BJ (cell line): ENCODE results near the gene RBFA. TPM values are rescaled to one million over a fixed set of nuclear protein-coding genes. Genes with fewer than 3 reads are reported as not detected.

Experiments
- CTCF ChIA-PET: fragments of 350-600 bp; formaldehyde crosslinking; extraction: SDS; loops from one replicate; lab custom pipeline; 2021; ENCODE audit warnings: antibody characterized with exemption, inconsistent platforms; lab: Yijun Ruan, JAX
- POLR2A ChIA-PET: fragments of 300-600 bp; sonication (Branson Sonifier 250); formaldehyde crosslinking; extraction: SDS; loops from one replicate; lab custom pipeline; 2021; ENCODE audit warnings: antibody characterized with exemption; lab: Charles Lee
- DNase-seq: peaks from one replicate; pipeline ENCODE4 v3.0.0-alpha.2; 2011; ENCODE audit warnings: low read depth
- H3K27me3 ChIP-seq: 2 replicates; pipeline ENCODE4 v1.6.0; 2011; ENCODE audit warnings: low read length; ENCODE audit not compliant: control insufficient read depth, insufficient read depth
- H3K36me3 ChIP-seq: 2 replicates; pipeline ENCODE4 v1.5.1; 2011; ENCODE audit warnings: low read length; ENCODE audit not compliant: control insufficient read depth, insufficient read depth
- H3K4me3 ChIP-seq: 2 replicates; pipeline ENCODE4 v1.5.1; 2011; ENCODE audit warnings: low read depth, mild to moderate bottlenecking, control low read depth, low read length
- polyA plus RNA-seq: library from polyadenylated mRNA; depleted of rRNA; stranded (reverse); fragments of >200 nt; gene quantifications from 2 replicates; pipeline ENCODE4 v1.2.3, GENCODE V29; 2011
- TF ChIP-seq, protein P1 (sequence below): IDR thresholded peaks from 2 replicates; pipeline ENCODE4 v1.5.1; 2011; ENCODE audit warnings: low read depth, mild to moderate bottlenecking, control low read depth, inconsistent platforms, low read length, moderate library complexity; ENCODE audit not compliant: insufficient read depth

Gene RBFA
- polyA plus RNA-seq, 1 experiment, result 32.4 TPM

DNA sequence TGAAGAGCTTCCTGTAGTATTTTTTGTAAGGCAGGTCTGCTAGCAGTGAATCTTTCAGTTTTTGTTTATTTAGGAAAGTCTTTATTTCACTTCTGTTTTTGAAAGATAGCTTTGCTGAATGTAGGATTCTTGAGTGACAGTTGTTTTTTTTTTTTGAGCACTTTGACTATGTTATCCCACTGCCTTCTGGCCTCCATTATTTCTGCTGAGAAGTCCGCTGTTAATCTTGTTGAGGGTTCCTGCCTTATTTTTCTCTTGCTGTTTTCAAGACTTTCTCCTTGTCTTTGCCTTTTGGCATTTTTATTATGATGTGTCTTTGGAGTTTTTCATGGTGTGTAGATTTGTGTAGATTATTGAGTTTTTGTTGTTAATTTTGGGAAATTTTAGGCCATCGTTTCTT, 21.9 kb downstream of the RBFA start:
- CTCF ChIA-PET, result no interaction called here
- no peak for DNase-seq
- no peak overlapping the region for H3K4me3 ChIP-seq

DNA sequence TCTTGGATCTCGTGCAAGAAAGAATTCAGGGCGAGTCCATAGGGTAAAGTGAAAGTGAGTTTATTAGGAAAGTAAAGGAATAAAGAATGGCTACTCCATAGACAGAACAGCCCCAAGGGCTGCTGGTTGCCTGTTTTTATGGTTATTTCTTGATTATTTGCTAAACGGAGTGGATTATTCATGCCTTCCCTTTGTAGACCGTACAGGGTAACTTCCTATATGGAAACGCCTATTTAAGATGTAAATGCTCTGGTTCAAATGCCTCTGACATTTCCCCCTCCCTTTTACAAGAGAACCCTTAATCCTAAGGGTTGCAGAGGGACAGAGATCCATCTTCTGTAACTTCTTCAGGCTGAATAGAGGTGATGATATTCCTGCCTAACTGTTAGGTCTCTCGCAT, 25.7 kb downstream of the RBFA start:
- TF ChIP-seq, protein P1, sequence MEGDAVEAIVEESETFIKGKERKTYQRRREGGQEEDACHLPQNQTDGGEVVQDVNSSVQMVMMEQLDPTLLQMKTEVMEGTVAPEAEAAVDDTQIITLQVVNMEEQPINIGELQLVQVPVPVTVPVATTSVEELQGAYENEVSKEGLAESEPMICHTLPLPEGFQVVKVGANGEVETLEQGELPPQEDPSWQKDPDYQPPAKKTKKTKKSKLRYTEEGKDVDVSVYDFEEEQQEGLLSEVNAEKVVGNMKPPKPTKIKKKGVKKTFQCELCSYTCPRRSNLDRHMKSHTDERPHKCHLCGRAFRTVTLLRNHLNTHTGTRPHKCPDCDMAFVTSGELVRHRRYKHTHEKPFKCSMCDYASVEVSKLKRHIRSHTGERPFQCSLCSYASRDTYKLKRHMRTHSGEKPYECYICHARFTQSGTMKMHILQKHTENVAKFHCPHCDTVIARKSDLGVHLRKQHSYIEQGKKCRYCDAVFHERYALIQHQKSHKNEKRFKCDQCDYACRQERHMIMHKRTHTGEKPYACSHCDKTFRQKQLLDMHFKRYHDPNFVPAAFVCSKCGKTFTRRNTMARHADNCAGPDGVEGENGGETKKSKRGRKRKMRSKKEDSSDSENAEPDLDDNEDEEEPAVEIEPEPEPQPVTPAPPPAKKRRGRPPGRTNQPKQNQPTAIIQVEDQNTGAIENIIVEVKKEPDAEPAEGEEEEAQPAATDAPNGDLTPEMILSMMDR, result no peak
- CTCF ChIA-PET, result no interaction called here
- POLR2A ChIA-PET, result no interaction called here
- DNase-seq, result no peak
- Histone ChIP-seq H3K36me3 (no peaks in the 10 kb centered on the region), H3K4me3 (no peak overlapping the region), H3K27me3 (no peaks in the 10 kb centered on the region)

More for the DNA sequence above, 21.9 kb downstream of the RBFA start:
- POLR2A ChIA-PET, result no interaction called here
- TF ChIP-seq, protein P1, result no peak
- no peaks in the 10 kb centered on the region for H3K27me3 ChIP-seq
- no peaks in the 10 kb centered on the region for H3K36me3 ChIP-seq

DNA sequence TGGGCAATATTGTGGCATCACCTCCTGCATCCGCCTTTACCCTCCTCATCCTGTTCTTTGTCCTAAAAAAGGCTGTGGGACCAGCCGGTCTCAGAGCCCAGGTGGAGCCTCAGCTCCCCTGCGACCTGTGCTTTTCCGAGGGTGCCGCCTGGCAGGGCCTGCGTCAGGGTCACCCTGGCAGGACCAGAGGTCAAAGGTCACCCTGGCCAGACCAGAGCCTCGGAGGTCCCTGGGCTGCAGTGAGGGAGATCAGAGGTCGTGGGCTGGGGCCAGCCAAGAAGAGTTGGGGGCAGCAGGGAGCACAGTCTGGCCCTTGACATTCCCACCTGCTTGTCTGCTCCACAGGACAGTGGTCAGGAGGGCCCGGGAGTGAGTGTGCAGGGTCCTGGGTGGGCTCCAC, 31.5 kb downstream of the RBFA start:
- Histone ChIP-seq H3K36me3 (no peaks in the 10 kb centered on the region), H3K27me3 (no peaks in the 10 kb centered on the region), H3K4me3 (no peak overlapping the region)
- CTCF ChIA-PET, result no interaction called here
- POLR2A ChIA-PET, result no interaction called here
- DNase-seq, result no peak
- TF ChIP-seq, protein P1, result no peak

DNA sequence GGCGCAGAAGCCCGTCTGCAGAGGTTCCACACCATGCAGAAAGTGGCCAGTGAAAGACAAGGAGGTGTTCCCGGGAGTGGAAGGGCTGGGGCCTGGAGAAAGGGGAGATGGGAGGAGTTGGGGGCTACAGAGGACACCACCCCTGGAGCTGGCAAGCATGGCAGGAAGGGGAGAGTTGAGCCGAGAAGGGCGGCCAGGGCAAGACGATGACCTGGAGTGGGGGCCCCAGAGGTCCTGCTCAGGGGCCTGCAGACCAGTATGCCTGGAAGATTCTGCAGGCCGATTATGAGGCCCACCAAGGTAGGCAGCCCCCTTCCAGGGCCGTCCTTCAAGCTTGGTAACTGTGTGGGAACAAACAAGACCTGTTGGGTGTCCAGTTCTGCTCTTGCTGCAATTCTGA, 33.1 kb downstream of the RBFA start:
- CTCF ChIA-PET, result interaction anchor here (1.1 kb wide), 1 partner anchor 16 kb away, joined by 3 read pairs; no protein-coding TSS in a partner anchor
- TF ChIP-seq, protein P1, result no peak
- DNase-seq, result no peak
- Histone ChIP-seq H3K27me3 (no peaks in the 10 kb centered on the region), H3K36me3 (no peaks in the 10 kb centered on the region), H3K4me3 (no peak overlapping the region)
- POLR2A ChIA-PET, result no interaction called here

DNA sequence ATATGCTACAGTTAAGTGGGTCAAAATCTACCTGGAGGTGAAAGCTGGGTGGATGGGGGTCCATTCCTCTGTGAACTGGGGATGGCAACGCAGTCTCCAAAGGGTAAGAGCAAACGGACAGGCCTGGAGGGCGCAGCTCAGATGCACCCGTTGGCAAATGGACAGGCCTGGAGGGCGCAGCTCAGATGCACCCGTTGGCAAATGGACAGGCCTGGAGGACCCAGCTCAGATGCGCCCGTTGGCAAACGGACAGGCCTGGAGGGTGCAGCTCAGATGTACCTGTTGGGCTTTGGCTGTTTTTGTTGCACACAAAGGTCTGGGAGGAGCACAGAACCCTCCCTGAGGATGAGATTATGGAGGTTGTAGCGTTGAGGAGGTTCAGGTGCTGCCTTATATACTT, 33.7 kb downstream of the RBFA start:
- Histone ChIP-seq H3K36me3 (no peaks in the 10 kb centered on the region), H3K27me3 (no peaks in the 10 kb centered on the region), H3K4me3 (no peak overlapping the region)
- POLR2A ChIA-PET, result no interaction called here
- no peak for DNase-seq
- CTCF ChIA-PET, result no interaction called here
- TF ChIP-seq, protein P1, result no peak
